Effector CD4-positive, alpha-beta T cell (primary cell): Measurements from ENCODE around the gene TENT5C.

Experiments
- DNase-seq: peaks from one replicate; pipeline ENCODE4 v3.0.0-alpha.2; 2020

Gene TENT5C

DNA sequence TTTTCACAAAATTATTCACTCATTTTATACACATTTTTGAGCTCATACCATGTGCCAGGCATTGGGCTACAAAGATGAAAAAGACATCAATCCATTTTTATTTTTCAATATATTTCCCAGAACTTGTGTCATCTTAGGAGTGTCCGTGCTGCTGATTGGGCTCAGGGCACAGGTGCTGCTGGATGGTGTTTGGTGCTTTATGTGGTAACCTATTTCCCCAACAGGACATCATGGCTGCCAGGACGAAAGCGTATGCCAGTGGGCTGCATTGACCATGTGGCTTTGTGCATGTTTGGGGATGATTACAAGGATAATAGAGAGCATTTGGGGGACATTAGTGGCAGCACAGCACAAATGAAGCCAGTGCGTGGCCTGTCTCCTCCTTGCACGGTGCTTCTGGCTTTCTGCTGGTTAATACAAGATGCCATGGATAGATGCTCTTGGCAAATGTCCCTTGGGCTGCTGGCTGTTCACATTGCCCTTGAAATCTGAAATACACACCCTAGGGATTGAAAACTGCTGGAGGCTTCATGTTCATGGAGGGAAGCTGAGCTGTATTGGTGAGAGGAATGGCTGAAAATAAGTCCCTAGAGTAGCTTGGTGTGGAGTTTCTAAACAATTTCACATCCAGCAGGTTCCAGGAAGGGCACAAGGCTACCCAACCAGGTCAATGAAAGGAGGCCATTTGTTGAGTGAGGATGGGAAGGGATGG is 52.3 kb downstream of the TENT5C start:
- DNase-seq: no peak

DNA sequence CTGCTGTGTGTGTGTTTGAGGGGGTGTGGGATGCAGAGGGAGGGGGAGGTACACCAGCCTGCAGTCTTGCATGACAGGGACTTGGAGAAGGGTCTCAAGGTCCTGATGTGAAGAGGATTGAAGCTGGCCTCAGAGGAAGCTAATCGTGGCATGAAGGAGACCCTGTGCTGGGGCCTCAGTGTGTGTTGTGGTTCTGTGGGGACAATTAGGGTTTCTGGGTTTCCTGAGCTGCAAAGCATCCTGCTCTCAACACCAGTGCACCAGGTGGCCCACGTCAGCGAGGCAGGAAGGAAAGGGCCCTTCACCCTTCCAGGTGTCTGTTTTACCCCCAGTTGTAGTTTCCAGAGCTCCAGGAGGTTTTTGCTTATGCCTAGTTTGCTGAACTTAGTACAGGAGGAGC is 52.8 kb downstream of the TENT5C start:
- DNase-seq: peak; percentile 76

DNA sequence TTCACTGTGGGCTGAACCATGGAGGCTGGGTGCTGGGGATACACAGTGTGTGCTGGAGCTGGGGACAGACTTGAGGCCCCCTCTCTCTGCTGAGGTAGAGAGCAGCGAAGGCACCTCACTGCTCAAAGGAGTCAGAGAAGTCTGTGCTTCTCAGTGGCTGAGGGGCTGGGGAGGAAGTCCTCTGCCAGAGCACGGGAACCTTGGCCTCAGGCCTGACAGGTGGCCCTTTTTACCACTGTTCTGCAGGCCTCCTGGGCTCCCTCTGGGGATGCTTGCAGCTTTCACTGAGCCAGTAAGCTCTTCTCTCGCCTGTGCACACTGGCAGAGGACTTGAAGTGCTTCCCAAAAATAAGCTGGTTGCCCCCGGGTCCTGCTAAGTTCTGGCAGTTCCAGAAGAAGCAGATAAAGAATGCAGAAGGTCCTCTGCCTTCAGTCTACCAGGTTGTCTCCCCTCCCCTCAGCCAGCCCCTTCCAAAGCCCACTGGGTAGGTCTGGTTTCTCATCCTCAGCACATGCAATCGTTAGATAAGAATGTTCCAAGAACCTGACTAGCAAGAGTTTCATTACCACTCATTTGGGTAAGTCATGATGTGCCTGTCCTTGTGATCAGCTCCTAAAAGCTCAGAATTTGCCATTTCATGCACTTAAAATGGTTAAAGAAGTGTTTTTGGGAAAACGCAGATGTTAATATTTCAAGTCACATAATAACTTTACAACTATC is 53.9 kb downstream of the TENT5C start:
- no peak for DNase-seq

DNA sequence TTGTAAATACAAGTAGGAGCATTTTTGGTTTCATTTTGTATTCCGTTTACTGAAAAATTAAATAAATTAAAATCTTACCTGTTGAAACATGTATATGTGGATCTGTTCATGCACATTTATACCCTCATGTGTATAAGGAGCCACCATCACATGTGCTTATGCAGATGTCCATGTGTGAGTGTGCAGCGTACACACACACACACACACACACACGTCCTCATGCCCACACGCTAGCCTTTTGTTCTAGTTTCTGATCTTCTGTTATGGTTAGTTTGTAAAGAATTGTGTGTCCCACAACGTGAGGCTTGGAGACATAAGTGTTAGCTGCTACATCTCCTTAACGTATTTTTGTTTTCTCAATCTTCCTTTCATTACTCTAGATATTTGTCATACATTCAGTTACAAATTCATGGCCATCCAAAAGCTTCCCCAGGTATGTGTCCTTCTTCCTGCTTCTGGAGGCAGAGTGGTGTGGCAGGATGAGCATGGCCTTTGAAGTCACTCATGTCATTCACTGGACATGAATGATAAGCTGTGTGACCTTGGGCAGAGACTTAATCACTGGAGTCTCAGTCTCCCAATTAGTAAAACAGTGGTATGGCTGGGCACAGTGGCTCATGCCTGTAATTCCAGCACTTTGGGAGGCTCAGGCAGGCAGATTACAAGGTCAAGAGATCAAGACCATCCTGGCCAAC is 54.6 kb downstream of the TENT5C start:
- no peak for DNase-seq

DNA sequence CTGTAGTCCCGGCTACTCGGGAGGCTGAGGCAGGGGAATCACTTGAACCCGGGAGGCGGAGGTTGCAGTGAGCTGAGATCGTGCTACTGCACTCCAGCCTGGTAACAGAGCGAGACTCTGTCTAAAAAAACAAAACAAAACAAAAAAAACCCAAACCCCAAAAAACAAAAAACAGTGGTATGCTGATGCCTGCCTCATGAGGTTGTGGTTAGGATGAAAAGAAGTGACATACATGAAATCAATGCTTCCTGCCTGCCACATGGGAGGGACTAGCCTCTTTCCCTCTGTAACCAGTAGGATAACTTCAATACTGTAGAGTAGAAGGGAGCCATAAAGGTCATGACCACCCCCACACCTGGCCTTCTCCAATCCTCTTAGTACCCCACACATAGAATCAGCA is 55.2 kb downstream of the TENT5C start:
- DNase-seq: peak; percentile 40

DNA sequence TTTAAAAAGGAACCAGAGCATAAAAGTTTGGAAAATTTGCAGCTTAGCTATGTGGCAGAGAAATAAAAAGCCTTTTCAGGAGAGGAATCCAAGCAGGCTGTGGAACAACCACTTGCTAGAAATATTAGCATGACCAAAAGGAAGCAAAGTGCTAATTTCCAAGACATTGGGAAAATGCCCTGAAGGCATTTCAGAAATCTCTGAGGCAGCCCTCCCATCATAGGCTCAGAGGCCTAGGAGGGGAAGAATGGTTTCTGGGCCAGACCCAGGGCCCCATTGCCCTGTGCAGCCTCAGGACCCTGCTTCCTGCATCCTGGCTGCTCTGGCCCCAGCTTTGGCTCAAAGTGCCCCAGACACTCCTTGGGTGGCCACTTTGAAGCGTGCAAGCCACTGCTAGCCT is 56.8 kb downstream of the TENT5C start:
- no peak for DNase-seq

DNA sequence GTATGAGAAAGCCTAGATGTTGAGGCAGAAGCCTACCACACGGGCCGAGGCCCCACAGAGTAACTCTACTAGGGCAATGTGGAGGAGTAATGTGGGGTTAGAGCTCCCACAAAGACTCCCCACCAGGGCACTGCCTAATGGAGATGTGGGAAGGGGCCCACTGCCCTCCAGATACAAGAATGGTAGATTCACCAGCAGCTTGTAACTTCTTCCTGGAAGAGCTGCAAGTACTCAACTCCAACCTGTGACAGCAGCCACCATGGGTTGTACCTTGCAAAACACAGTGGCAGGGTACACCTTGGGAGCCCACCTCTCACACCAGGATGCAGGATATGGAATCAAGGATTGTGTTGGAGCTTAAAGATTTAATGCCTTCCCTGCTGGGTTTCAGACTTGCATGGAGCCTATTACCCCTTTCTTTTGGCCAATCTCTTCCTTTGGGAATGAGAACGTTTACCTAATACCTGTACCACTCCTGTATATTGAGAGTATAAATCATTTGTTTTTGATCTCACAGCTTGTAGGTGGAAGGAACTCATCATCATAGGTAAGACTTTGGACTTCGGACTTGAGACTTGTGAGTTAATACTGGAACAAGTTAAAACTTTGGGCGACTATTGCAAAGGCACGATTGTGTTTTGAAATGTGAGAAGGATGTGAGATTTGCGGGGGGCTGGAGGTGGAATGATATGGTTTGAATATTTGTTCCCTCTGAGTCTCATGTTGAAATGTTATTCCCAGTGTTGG is 57.5 kb downstream of the TENT5C start:
- DNase-seq: no peak

DNA sequence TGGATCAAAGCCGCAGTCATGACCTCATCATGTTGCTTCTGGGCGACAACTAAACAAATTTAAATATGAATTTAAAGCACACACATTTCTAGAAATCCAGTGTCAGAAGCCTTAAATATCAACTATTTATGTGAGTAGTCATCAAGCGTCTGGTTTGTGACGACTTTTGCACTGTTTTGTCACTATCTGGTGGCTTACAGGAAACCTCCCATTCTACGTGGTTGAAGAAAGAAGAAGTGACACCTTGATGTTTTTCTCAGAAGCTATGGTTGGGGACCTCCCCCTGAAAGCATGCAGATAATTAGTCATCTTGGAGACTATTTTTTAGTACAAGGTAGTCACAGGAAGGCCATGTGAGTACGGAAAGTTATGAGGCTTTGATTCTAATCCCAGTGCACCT is 58.5 kb downstream of the TENT5C start:
- peak; percentile 60 for DNase-seq

DNA sequence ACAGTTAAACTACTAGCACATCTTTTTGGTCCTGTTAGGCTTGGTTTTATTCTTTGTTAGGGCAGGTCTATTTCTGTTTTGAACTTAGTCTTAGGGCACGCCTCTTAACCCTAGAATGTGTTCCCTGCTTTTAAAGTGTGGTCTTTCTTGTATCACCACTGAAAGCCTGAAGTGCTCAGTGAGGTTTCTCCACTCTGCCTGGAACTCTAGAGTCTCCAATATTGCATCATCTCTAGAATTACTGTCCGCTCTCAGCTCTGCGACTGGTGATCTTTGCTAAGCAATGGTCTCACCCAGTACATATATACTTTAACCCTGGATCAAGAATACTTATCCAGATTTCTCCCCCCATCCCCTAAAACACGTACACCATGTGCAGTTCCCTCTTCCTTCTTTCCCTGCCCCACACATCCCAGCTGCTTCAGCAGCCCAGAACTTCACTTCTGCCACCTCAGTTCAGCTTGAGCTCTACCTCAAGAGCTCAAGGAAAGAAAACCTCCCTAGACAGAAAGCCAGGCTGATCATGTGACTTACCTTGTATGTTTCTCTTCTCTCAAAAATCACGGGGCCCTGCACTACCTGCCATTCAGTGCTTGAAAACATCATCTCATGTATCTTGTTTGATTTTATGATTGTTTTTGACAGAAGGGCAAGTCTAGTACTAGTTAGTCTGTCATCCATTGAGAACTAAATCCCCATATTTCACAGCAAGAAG is 59.9 kb downstream of the TENT5C start:
- no peak for DNase-seq

DNA sequence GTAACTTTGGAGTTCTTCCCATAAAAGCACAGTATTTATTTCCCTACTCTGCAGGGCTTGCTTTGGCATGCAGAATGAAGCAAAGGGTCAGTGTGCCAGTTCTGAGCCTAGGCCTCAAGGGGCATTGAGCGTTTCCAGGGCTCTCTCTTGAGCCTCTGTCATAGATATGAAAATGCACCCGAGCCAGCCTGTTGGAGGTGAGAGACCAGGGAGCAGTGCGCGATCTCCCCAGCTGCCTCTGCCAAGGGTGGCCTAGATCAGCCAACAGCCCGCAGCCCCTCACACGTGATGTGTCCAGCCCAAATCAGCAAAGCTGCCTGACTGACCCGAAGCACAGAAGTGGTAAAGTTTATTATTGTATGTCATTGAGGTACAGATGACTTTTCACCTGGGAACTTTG is 63.7 kb downstream of the TENT5C start:
- no peak for DNase-seq

DNA sequence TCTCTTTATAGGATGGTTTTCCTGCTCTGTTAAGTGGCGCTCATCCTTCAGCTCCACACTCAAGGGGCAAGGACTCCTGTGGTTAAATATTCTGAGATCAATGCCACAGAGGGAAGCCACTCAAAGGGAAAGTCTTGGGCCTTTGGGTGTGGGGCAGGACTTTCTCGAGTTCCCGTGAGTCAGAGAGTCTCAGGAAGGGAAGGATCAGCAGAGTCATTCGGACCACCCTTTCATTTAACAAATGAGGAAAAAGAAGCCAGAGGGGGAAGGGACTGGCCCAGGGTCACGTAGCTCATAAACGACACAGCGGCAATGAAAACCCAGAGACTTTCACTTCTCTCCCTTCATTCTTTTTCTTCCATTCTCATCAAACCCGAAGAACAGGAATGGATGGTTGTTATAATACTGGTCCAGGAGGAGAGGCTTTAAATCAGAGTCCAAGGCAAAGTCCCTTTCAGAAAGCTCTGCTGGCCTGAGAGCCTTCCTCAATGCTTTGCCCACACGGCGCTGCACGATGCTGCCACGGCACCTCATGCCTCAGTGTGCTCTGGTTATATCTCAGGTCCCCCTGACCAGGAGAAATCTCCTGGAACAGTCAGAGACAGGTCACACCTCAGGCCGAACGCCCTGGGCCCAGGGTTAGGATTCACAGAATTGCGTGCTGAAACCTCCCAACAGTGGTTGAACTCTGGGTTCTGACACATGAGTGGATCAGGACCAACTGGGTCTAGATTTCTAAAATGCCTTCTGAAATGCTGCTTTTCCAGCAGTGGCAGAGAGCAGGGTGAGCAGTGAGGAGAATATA is 65.3 kb downstream of the TENT5C start:
- DNase-seq: no peak

DNA sequence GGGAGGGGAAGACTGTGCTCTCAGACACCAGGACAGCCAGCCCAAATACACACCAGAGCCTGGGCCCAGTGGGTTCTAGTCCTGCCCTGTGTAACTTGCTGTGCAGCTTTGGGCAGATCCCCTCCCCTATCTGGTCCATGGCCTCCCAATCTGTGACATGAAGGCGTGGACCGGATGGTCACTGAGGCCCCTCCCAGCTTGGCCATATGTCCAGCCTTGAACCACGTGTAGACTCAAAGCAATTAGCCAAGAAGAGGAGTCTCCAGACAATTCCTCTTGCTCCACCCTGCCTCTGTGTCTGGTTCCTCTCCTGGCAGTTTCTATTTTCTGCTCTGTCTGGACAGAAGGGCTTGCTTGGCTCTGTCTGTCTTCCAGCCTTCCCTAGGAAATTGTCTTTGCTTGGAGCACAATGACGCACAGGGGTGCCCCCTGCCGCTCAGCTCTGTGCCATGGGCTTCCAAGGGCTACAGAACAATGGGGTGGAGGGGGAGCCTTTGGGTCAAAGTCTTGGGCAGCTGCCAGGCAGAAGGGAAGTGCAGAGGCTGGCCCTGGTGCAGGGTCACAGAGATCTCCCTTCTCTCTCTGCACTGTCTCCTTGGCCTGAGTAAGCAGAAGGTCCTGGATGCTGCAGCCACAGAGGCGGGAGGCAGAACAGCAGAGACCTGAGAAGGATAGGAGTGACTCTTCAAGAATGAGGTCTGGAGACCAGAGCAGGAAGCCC is 66.1 kb downstream of the TENT5C start:
- no peak for DNase-seq

DNA sequence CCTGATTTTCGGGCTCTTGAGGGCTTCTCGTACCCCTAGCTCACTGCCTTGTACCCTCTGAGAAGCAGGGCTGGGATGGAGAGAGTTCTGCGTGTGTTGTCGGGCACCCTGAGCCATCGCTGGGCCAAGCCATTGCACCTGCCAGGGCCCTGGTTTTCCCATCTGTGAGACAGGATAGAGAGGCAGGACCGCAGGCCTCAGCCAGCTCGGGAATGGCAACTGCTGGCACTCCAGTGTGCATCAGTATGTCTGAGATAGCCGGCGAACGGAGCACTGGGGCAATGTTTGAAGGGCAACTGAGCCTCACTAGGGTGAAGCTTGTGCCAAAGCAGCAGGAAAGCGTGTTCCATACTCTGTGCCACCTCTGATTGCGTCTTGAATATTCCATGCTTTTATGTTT is 66.9 kb downstream of the TENT5C start:
- DNase-seq: no peak

DNA sequence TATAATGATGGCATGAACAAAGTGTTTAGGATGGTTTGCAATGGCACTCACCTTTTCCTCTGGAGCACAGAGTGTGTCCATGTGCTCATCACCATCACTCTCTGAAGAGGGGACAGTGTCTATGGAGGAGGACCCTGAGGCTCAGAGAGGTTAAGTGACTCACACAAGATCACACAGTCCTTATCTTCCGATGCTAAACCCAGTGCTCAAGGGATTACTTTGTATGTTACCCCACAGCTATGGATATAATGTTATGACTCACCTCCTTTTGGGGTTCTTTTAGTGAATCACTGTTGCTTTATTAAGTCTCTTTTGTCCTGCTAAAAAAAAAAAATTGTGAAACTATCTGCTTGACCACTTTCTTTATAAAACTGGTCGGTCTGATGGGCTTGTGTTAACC is 67.6 kb downstream of the TENT5C start:
- no peak for DNase-seq

DNA sequence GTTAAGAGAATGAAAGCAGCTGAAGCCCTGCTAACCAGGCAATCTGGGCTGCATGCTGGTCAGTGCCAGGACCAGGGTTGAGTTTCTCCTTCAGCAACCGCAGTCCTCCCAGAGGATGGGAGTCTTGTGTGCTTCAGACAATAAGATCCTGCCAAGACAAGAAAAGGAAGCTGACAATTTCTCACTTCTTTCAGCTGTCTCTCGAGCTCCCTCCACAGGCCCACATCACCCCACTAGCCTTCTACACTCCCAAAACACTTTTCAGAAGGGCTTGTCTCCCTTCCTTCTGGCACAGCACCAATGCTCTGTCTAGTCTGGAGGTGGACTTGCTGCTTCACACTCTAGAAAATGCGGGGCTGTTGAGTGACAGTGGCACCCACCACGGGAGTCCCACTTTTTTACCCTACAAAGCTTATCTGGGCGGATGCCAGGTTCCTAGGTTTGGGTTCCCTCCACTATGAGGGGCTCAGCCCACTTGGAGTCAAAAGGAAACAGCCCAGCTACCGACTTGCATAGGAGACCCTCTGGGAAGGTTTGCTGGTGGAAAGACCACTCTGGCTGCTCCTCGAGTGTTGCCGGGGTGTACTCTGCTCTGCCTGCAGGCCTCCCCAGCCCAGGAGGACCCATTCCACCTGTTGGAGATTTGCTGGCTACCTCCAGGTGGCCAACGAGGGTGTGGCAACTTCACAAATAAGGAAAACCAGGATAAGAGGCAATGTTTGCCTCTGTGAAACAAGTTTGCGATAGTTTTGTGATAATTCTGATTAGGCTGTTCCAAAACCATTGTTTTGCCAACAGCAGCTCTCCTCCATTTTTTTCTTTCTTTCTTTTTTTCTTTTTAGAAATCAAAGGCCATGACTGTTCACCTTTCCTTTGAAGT is 68.9 kb downstream of the TENT5C start:
- DNase-seq: peak; percentile 45

DNA sequence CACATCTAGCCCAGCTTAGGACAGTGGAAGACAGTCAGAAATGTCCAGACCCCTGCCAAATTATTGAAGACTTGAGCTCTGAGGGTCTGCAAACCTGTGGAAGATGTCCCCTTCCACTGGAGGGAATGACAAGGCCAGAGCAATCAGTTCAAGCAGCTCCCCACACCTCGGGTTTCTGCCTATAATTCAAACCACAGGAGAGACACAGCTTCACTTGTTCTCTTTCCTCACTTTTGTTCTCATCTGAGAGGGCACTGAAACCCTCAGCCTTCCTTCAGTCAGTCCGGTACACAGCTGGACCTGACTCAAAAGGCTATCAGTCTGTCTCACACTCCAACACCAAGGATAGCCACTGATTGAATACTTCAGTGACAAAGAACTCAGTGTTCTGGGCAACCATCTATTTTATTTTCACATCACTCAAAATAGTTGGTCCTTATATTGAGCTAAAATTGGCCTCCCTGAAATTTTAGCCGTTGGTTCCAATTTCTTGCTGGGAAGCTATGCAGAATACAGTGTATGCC is 70.1 kb downstream of the TENT5C start:
- no peak for DNase-seq

DNA sequence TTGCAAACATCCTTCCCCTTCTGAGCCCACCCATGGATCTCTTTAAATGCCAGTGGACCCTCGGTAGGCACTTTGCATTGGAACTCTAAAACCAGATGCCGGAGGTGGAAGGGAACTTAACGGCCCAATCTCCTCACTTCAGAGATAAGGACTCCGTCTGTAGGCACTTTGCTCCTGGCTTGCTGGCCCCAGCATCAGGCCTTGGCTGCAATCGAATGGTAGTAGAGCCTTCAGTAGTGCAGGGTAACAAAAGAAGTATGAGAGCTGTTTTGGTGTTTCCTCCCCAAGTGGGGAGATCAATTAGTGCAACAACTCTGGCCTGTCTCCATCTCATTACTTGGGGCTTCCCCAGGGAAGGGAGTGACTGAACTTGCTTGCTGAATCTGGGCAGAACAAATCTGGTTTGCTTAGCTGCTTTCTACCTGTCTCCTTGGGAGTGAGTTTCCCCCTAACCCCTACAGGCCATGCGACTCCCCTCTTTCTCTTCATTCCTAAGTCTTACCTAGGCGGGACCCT is 70.8 kb downstream of the TENT5C start:
- DNase-seq: no peak
